WTC11 (cell line): ENCODE results near the gene POLR3A.

ENCODE experiments used
- CREB1 ChIP-seq: sonication (generic); formaldehyde crosslinking; IDR thresholded peaks from 2 replicates; pipeline ENCODE4 v1.8.0; 2023; ENCODE audit warnings: mild to moderate bottlenecking, missing genetic modification reagents
- CTCF ChIP-seq: fragments of 200-600 bp; IDR thresholded peaks from 2 replicates; pipeline ENCODE4 v1.8.0; 2022; ENCODE audit warnings: antibody characterized with exemption
- E2F5 ChIP-seq: sonication (generic); formaldehyde crosslinking; IDR thresholded peaks from 2 replicates; pipeline ENCODE4 v1.8.1; 2022; ENCODE audit warnings: mild to moderate bottlenecking, moderate library complexity, missing genetic modification reagents
- HMGXB4 ChIP-seq: sonication (generic); formaldehyde crosslinking; IDR thresholded peaks from 2 replicates; pipeline ENCODE4 v1.8.1; 2023; ENCODE audit warnings: mild to moderate bottlenecking, moderate library complexity, missing genetic modification reagents
- JUN ChIP-seq: sonication (generic); formaldehyde crosslinking; IDR thresholded peaks from 2 replicates; pipeline ENCODE4 v1.8.0; 2023; ENCODE audit warnings: mild to moderate bottlenecking, missing genetic modification reagents
- MAX ChIP-seq: sonication (generic); formaldehyde crosslinking; IDR thresholded peaks from 2 replicates; pipeline ENCODE4 v1.8.0; 2022; ENCODE audit warnings: mild to moderate bottlenecking, missing genetic modification reagents
- NFYB ChIP-seq: sonication (generic); formaldehyde crosslinking; conservative IDR thresholded peaks from 2 replicates; pipeline ENCODE4 v1.8.0; 2022; ENCODE audit warnings: low read depth, missing genetic modification reagents
- NR1H2 ChIP-seq: sonication (generic); formaldehyde crosslinking; IDR thresholded peaks from 2 replicates; pipeline ENCODE4 v1.9.0; 2021; ENCODE audit warnings: mild to moderate bottlenecking, moderate library complexity, missing genetic modification reagents
- RORB ChIP-seq: fragments of 250-450 bp; sonication (Bioruptor Pico); IDR thresholded peaks from 2 replicates; pipeline ENCODE4 v1.9.0; 2021; ENCODE audit warnings: mild to moderate bottlenecking
- ZNF219 ChIP-seq: sonication (generic); formaldehyde crosslinking; IDR thresholded peaks from 2 replicates; pipeline ENCODE4 v1.8.0; 2023; ENCODE audit warnings: missing genetic modification reagents, mild to moderate bottlenecking, borderline replicate concordance
- ZNF532 ChIP-seq: fragments of 250-450 bp; sonication (Bioruptor Pico); IDR thresholded peaks from 2 replicates; pipeline ENCODE4 v1.9.0; 2021; ENCODE audit warnings: mild to moderate bottlenecking, borderline replicate concordance
- TF ChIP-seq, protein P1 (sequence below): sonication (generic); formaldehyde crosslinking; IDR thresholded peaks from 2 replicates; pipeline ENCODE4 v1.8.1; 2023; ENCODE audit warnings: mild to moderate bottlenecking, missing genetic modification reagents, moderate library complexity
- TF ChIP-seq, protein P2 (sequence below): sonication (generic); formaldehyde crosslinking; IDR thresholded peaks from 2 replicates; pipeline ENCODE4 v1.8.0; 2023; ENCODE audit warnings: missing genetic modification reagents

DNA sequence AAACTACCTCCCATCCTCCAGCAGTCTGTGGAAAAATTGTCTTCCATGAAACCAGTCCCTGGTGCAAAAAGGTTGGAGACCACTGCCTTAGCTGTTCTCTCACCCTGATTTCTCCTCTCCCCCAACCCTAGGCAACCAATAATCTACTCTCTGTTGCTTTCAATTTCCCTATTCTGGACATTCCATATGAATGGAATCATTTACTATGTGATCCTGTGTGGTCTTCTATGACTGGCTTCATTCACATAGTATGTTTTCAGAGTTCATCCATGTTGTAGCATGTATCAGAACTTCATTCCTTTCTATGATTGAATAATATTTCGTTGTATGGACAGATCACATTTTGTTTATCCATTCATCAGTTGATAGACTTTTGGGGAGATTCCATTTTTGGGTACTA lies 64.5 kb downstream of the POLR3A start:
- TF ChIP-seq, protein P1, sequence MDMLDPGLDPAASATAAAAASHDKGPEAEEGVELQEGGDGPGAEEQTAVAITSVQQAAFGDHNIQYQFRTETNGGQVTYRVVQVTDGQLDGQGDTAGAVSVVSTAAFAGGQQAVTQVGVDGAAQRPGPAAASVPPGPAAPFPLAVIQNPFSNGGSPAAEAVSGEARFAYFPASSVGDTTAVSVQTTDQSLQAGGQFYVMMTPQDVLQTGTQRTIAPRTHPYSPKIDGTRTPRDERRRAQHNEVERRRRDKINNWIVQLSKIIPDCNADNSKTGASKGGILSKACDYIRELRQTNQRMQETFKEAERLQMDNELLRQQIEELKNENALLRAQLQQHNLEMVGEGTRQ (CRISPR knock-in tag) = no peak
- TF ChIP-seq RORB (no peak), CTCF (no peak), CREB1 (CRISPR knock-in tag) (no peak), ZNF219 (CRISPR knock-in tag) (no peak), NFYB (no peak), E2F5 (CRISPR knock-in tag) (no peak), HMGXB4 (CRISPR knock-in tag) (no peak), ZNF532 (CRISPR knock-in tag) (no peak), MAX (CRISPR knock-in tag) (no peak), JUN (CRISPR knock-in tag) (no peak), NR1H2 (CRISPR knock-in tag) (no peak)
- TF ChIP-seq, protein P2, sequence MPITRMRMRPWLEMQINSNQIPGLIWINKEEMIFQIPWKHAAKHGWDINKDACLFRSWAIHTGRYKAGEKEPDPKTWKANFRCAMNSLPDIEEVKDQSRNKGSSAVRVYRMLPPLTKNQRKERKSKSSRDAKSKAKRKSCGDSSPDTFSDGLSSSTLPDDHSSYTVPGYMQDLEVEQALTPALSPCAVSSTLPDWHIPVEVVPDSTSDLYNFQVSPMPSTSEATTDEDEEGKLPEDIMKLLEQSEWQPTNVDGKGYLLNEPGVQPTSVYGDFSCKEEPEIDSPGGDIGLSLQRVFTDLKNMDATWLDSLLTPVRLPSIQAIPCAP = no peak
